VCaP (cell line): ENCODE results near the gene SERPINA12.

Experiments
- H3K27ac ChIP-seq: fragments of 450-650 bp; 2 replicates; pipeline ENCODE4 v1.5.1; 2017
- TF ChIP-seq, protein P1 (sequence below): fragments of 450-650 bp; conservative IDR thresholded peaks from 2 replicates; pipeline ENCODE4 v1.5.1; 2017; ENCODE audit warnings: mild to moderate bottlenecking, moderate library complexity

SERPINA12 gene

DNA sequence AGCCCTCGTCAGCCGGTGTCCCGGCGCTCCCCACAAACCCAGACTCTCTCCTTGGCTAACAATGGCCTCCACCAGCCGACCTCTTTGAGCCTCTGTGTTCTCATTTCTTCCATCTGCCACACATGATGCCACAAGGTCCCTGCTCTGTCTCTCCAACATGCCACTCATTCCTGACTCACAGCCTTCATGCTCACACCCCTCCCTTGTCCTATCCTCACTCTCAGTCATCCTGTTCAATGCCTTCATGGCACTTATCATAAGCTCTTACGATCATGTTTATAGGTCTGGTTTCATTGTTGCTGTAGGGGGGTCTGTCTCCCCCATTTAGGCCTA is 47.1 kb downstream of the SERPINA12 start:
- no peak overlapping the region for H3K27ac ChIP-seq
- TF ChIP-seq, protein P1, sequence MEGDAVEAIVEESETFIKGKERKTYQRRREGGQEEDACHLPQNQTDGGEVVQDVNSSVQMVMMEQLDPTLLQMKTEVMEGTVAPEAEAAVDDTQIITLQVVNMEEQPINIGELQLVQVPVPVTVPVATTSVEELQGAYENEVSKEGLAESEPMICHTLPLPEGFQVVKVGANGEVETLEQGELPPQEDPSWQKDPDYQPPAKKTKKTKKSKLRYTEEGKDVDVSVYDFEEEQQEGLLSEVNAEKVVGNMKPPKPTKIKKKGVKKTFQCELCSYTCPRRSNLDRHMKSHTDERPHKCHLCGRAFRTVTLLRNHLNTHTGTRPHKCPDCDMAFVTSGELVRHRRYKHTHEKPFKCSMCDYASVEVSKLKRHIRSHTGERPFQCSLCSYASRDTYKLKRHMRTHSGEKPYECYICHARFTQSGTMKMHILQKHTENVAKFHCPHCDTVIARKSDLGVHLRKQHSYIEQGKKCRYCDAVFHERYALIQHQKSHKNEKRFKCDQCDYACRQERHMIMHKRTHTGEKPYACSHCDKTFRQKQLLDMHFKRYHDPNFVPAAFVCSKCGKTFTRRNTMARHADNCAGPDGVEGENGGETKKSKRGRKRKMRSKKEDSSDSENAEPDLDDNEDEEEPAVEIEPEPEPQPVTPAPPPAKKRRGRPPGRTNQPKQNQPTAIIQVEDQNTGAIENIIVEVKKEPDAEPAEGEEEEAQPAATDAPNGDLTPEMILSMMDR: no peak

DNA sequence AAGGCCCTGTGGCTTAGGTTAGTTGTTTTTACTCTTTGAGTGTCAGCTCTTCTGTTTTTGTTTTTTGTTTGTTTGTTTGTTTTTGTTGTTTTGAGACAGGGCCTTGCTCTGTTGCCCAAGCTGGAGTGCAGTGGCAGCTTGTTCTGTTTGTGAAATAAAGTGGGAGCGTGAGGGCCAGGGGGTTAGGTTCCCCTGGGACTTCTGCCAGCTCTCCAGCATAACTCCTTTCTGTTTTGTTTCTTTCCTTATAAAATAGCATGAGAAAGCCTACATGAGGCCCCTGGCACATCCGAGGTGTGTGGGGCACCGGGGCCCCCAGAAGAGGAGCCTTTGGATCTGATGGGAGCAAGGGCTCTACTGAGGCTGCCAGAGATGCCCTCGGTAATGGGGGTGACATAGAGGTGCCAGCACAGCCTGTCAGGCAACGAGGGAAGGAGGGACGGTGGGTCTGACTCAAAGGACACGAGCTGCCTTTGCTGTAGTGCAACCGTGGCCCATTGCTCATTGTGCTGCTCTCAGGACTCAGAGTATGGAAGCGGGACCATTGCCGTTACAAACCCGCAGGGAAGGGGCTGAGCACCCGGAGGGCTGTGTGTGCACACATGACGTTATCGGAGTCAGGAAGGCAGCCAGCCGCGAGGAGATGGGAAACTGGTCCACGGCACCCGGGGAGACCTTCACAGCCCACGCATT is 47.6 kb downstream of the SERPINA12 start:
- TF ChIP-seq, protein P1: no peak
- H3K27ac ChIP-seq: no peak overlapping the region

DNA sequence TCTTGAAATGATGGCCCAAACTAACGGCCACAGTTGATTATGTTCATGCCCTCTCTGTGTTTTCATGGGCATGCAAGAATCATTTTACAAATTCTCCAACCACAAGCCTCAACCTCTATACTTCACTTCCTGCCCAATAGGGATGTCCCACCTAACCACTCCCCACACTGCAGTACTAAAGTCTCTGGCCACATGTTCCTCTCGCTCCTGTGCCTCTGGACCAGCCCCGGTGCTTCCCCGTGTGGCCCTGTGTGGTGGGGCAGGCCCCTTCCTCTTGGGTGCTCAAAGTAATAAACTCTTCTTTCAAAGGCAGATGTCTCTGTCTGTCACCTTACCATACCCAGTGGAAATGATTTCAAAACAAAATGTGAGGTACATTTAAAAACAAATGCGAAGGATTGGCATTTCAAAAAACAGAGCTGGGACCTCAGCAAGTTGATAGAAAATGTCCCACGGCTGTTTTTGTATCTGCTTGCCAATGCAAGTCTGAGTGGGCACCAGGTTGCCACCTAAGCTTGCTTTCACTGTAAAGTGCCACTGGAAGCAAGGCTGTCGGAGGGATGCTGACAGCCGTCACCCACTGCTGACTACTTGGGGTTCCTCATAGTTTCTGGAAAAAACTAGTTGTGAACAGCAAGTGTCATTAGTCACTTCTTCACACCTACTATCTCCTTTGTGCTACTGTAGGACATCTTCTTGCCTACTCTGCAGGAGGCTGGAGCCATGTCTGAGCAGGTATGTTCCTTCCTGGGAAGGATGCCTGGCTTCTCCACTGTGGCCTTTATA is 48.4 kb downstream of the SERPINA12 start:
- TF ChIP-seq, protein P1: no peak
- no peak overlapping the region for H3K27ac ChIP-seq

DNA sequence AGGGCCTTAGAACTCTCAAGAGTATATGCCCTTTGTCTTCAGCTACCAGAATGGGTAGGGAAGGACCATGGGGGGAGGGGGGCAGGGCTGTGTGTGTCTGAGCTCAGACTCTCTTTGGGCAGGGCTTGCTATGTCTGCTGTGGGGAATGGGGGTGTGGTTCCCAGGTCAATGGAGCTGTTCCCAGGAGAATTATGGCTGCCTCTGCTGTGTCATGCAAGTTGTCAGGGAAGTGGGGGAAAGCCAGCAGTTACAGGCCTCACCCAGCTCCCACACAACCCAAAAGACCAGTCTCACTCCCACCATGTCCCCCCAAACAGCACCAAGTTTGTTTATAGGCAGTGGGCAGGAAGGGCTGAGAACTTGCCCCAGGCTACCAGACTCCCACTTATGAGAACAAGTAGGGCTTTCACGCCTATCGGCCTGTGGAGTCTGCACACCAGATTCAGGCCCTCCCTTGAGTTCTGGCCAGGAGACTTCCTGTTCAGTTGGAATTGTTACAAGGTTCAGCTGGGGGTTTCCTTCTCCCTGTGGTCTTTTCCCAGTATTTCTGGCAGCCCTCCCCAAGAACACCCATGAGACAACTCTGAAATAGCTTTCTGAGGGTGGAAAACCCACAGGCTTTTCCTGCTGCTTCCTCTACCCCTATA is 50.6 kb downstream of the SERPINA12 start:
- no peak overlapping the region for H3K27ac ChIP-seq
- TF ChIP-seq, protein P1: no peak

DNA sequence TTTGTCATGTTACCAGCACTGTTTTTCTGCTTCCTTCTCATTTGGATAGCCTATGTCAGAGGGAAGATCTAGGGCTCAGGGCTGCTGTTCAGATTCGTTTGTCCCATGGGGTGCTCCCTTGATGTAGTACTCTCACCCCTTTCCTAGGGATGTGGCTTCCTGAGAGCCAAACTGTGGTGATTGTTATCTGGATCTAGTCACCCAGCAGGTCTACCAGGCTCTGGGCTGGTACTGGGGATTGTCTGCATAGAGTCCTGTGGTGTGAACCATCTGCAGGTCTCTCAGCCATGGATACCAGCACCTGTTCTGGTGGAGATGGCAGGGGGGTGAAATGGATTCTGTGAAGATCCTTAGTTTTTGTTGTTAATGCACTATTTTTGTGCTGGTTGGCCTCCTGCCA is 51.2 kb downstream of the SERPINA12 start:
- no peak overlapping the region for H3K27ac ChIP-seq
- TF ChIP-seq, protein P1: no peak

DNA sequence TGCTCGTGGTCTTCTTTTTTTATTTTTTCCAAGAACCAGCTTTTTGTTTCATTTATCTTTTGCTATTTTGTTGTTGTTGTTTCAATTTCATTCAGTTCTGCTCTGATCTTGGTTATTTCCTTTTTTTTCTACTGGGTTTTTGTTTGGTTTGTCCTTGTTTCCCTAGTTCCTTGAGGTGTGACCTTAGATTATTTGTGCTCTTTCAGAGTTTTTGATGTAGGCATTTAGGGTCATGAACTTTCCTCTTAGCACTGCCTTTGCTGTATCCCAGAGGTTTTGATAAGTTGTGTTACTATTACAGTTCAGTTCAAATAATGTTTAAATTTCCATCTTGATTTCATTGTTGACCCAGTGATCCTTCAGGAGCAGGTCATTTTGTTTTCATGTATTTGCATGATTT is 53.3 kb downstream of the SERPINA12 start:
- H3K27ac ChIP-seq: no peak overlapping the region
- TF ChIP-seq, protein P1: no peak

DNA sequence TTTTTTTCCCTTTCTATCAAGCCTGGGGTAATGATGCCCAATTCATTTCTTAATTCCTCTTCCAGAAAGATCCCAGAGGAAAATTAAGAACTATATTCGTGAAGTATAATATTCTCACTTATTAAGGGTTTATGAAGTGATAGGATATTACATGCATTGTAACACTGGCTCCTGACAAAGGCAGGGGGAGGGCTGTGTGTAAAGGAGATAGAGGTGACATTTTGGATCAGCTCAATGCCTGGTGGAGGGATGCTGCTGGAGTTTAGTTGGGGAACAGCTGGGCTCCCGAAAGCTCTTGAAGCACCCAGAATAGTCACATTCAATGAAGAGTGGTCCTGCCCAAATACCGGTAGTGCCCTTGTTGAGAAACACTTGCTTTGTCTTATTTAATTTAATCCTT is 57.4 kb downstream of the SERPINA12 start:
- TF ChIP-seq, protein P1: no peak
- no peak overlapping the region for H3K27ac ChIP-seq
